ENCODE data around the gene VPS8.

The VPS8 gene

DNA sequence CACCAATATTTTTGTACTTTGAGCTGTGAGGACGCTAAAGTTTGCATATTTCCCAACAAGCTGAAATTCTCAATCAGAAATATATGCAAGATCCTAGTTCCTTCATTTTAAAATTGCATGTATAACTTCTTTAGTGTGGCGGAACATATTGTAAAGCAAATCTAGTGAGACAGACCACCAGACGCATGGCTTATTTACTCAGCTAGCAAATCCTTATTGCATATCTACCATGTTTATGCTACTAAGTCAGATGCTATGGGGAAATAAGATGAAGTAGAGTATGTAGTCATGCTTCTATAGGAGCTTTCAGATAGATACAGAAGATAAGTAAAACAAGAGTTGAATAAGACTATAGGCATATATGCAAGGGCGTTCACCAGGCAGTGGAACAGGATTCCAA lies 278.8 kb downstream of the VPS8 start:
- ChIA-PET CTCF (no interaction called here), POLR2A (no interaction called here)
- TF ChIP-seq TARDBP (IDR thresholded peaks at IDR 0.05) (no peak), HDGF (IDR thresholded peaks at IDR 0.05; ENCODE audit: borderline replicate concordance) (no peak), PKNOX1 (IDR thresholded peaks at IDR 0.05) (no peak), BHLHE40 (IDR thresholded peaks at IDR 0.05; ENCODE audit: borderline replicate concordance) (no peak), SP1 (IDR thresholded peaks at IDR 0.05) (no peak), SUZ12 (IDR thresholded peaks at IDR 0.05) (no peak), FOXM1 (IDR thresholded peaks at IDR 0.05; ENCODE audit: borderline replicate concordance) (no peak), ARNT (IDR thresholded peaks at IDR 0.05) (no peak), ZNF384 (IDR thresholded peaks at IDR 0.05) (no peak)
- no peak for DNase-seq (ENCODE audit: extremely low spot score)

DNA sequence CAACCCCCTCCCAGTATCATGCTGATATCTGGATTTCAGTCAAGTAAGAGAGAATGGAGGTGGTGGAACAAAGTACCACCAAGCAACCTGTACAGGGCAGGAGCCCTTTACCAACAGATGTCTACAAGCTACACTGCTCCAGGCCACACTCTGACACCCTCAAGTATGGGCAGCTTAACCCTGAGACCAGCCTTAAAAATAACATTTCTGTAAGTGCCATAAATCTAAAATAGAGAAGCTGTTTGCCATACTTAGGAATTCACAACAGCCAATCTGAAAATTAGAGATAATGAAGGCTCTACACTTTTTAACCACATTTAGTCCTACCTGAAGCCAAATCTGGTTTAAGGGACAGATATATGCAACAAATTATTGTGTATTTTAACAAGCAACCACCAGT lies 281.1 kb downstream of the VPS8 start:
- ChIA-PET POLR2A (no interaction called here), CTCF (no interaction called here)
- TF ChIP-seq HDGF (IDR thresholded peaks at IDR 0.05; ENCODE audit: borderline replicate concordance) (no peak), ZNF384 (IDR thresholded peaks at IDR 0.05) (no peak), LEF1 (IDR thresholded peaks at IDR 0.05; ENCODE audit: borderline replicate concordance) (no peak)
- DNase-seq (ENCODE audit: extremely low spot score), result no peak

DNA sequence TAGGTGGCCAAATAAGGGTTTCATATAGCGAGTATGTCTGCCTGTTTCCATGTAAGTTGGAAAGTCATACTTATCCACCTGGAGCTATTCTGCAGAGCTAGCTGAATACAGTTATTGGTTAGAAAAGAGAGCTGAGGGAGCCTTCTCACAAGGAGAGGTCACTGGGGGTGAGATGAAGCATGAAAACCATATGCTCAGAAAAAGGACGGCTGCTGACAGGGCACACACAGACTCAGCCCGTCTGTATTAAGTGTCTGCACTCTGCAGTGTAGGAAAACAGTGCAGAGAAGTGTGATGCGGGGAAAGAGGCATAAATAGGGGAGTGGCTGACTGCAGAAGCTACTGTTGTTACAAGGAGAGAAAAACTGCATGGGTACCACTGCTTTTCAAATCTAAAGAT lies 282.7 kb downstream of the VPS8 start:
- ChIA-PET POLR2A (no interaction called here), CTCF (no interaction called here)
- TF ChIP-seq FOXM1 (IDR thresholded peaks at IDR 0.05; ENCODE audit: borderline replicate concordance) (no peak), PKNOX1 (IDR thresholded peaks at IDR 0.05) (no peak), BHLHE40 (IDR thresholded peaks at IDR 0.05; ENCODE audit: borderline replicate concordance) (no peak), SUZ12 (IDR thresholded peaks at IDR 0.05) (no peak), FOXK2 (IDR thresholded peaks at IDR 0.05) (no peak), ELF4 (IDR thresholded peaks at IDR 0.05) (no peak), L3MBTL2 (conservative IDR thresholded peaks at IDR 0.05) (no peak), ARNT (IDR thresholded peaks at IDR 0.05) (no peak), TARDBP (IDR thresholded peaks at IDR 0.05) (no peak), HDGF (IDR thresholded peaks at IDR 0.05; ENCODE audit: borderline replicate concordance) (no peak), ZNF384 (IDR thresholded peaks at IDR 0.05) (no peak), FOXA1 (IDR thresholded peaks at IDR 0.05) (no peak), CTBP1 (IDR thresholded peaks at IDR 0.05; ENCODE audit: borderline replicate concordance) (no peak), NFRKB (IDR thresholded peaks at IDR 0.05) (no peak), SP1 (IDR thresholded peaks at IDR 0.05) (no peak), LEF1 (IDR thresholded peaks at IDR 0.05; ENCODE audit: borderline replicate concordance) (no peak)
- DNase-seq (ENCODE audit: extremely low spot score), result no peak

Measured in HEK293T (cell line).